Measurements from ENCODE around the gene TAF11. TPM values are rescaled to one million over a fixed set of nuclear protein-coding genes. Genes with fewer than 3 reads are reported as not detected.

TAF11 gene
- total RNA-seq, 2 donors from 2014 or later: 44.7 to 50.4 TPM

DNA sequence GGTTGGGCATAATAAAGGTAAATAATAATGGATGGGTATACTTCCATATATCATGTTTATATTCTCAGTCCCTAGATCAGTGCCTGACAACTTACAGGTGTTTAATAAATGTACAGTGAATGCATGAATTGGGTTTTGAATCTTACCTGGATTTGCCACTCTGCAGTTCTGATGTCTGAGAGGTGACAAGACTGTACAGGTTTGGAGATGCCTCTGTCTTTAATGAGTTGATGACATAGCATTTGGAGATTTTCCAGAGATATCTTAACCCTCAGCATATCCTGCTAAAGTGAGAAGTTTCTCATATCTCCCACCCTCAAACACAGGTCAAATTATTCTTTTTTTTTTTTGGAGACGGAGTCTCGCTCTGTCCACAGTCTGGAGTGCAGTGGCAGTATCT, 3.5 kb upstream of the TAF11 start:
- Mint-ChIP-seq H3K4me1 (peaks cover 18% of the 10 kb centered on the region), H3K4me3 (peak overlapping the region; percentile 97), H3K9me3 (no peaks in the 10 kb centered on the region), H3K36me3 (ENCODE audit: low read depth) (peaks cover 4% of the 10 kb centered on the region), H3K27me3 (ENCODE audit: insufficient read depth) (no peaks in the 10 kb centered on the region), H3K27ac (no peak overlapping the region)
- peaks cover 4% of the 10 kb centered on the region for H3K4me1 ChIP-seq (ENCODE audit: control insufficient read depth, insufficient read depth, low read length)
- H3K9me3 ChIP-seq (ENCODE audit: control insufficient read depth, low read length): no peaks in the 10 kb centered on the region
- no peak for DNase-seq
- no peak overlapping the region for H3K27ac ChIP-seq (ENCODE audit: low read depth, low read length)
- no peaks in the 10 kb centered on the region for H3K36me3 ChIP-seq (ENCODE audit: control insufficient read depth, insufficient read depth, low read length)
- peak overlapping the region; percentile 76 for H3K4me3 ChIP-seq (ENCODE audit: low read length)
- TF ChIP-seq, protein P1, sequence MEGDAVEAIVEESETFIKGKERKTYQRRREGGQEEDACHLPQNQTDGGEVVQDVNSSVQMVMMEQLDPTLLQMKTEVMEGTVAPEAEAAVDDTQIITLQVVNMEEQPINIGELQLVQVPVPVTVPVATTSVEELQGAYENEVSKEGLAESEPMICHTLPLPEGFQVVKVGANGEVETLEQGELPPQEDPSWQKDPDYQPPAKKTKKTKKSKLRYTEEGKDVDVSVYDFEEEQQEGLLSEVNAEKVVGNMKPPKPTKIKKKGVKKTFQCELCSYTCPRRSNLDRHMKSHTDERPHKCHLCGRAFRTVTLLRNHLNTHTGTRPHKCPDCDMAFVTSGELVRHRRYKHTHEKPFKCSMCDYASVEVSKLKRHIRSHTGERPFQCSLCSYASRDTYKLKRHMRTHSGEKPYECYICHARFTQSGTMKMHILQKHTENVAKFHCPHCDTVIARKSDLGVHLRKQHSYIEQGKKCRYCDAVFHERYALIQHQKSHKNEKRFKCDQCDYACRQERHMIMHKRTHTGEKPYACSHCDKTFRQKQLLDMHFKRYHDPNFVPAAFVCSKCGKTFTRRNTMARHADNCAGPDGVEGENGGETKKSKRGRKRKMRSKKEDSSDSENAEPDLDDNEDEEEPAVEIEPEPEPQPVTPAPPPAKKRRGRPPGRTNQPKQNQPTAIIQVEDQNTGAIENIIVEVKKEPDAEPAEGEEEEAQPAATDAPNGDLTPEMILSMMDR (conservative IDR thresholded peaks at IDR 0.05): no peak
- WGBS, 2 experiments (ENCODE audit: insufficient coverage in 1 of 2, insufficient read length in 1 of 2): 92 to 100% methylated on average over 2 of the region's 2 CpGs
- no peaks in the 10 kb centered on the region for H3K27me3 ChIP-seq (ENCODE audit: control insufficient read depth, insufficient read depth, low read length, poor library complexity, severe bottlenecking)
- H3K9ac ChIP-seq (ENCODE audit: extremely low read depth, low read length, poor library complexity, severe bottlenecking): no peak overlapping the region

- TF ChIP-seq, protein P1 (conservative IDR thresholded peaks at IDR 0.05): no peak
Measured at GRCh38 chr6:34890533-34890925, 2.7 kb upstream of the TAF11 start.

GRCh38 chr6:34888874-34889555, 1.2 kb upstream of the TAF11 start, which contains the start of gene ANKS1A:
Gene ANKS1A (plus strand): TSS chr6:34889255. CDS start chr6:34889403, 148 bp downstream.
- Histone ChIP-seq H3K9me3 (ENCODE audit: control insufficient read depth, low read length) (no peaks in the 10 kb centered on the region), H3K36me3 (ENCODE audit: control insufficient read depth, insufficient read depth, low read length) (peaks cover 15% of the 10 kb centered on the region), H3K4me1 (ENCODE audit: control insufficient read depth, insufficient read depth, low read length) (peaks cover 4% of the 10 kb centered on the region), H3K27me3 (ENCODE audit: control insufficient read depth, insufficient read depth, low read length, poor library complexity, severe bottlenecking) (no peaks in the 10 kb centered on the region), H3K27ac (ENCODE audit: low read depth, low read length) (peak within 1 kb of the TSS; percentile 77), H3K9ac (ENCODE audit: extremely low read depth, low read length, poor library complexity, severe bottlenecking) (peak within 1 kb of the TSS; percentile 93), H3K4me3 (ENCODE audit: low read length) (peak within 1 kb of the TSS; percentile 100)
- no peaks in the 10 kb centered on the region for H3K27me3 Mint-ChIP-seq (ENCODE audit: insufficient read depth)
- peak within 1 kb of the TSS; percentile 99 for H3K27ac Mint-ChIP-seq
- peaks cover 18% of the 10 kb centered on the region for H3K36me3 Mint-ChIP-seq (ENCODE audit: low read depth)
- H3K4me1 Mint-ChIP-seq: peaks cover 18% of the 10 kb centered on the region
- peaks cover 3% of the 10 kb centered on the region for H3K9me3 Mint-ChIP-seq
- TF ChIP-seq, protein P1 (conservative IDR thresholded peaks at IDR 0.05): no peak
- peak; percentile 96 for DNase-seq
- H3K4me3 Mint-ChIP-seq: peak within 1 kb of the TSS; percentile 97
- WGBS, 2 experiments (ENCODE audit: insufficient coverage in 1 of 2, insufficient read length in 1 of 2): 0% methylated on average over 8 to 59 of the region's 60 CpGs

More at GRCh38 chr6:34890533-34890925, 2.7 kb upstream of the TAF11 start:
- DNase-seq: no peak
- Histone ChIP-seq H3K36me3 (ENCODE audit: control insufficient read depth, insufficient read depth, low read length) (peaks cover 1% of the 10 kb centered on the region), H3K27ac (ENCODE audit: low read depth, low read length) (no peak overlapping the region), H3K4me1 (ENCODE audit: control insufficient read depth, insufficient read depth, low read length) (peaks cover 4% of the 10 kb centered on the region), H3K4me3 (ENCODE audit: low read length) (peak overlapping the region; percentile 76), H3K27me3 (ENCODE audit: control insufficient read depth, insufficient read depth, low read length, poor library complexity, severe bottlenecking) (no peaks in the 10 kb centered on the region), H3K9ac (ENCODE audit: extremely low read depth, low read length, poor library complexity, severe bottlenecking) (no peak overlapping the region), H3K9me3 (ENCODE audit: control insufficient read depth, low read length) (no peaks in the 10 kb centered on the region)
- WGBS, 2 experiments (ENCODE audit: insufficient coverage in 1 of 2, insufficient read length in 1 of 2): 68 to 78% methylated on average over 3 to 7 of the region's 7 CpGs
- Mint-ChIP-seq H3K4me1 (peaks cover 18% of the 10 kb centered on the region), H3K36me3 (ENCODE audit: low read depth) (peaks cover 5% of the 10 kb centered on the region), H3K27me3 (ENCODE audit: insufficient read depth) (no peaks in the 10 kb centered on the region), H3K27ac (peak overlapping the region; percentile 77), H3K9me3 (no peaks in the 10 kb centered on the region), H3K4me3 (peak overlapping the region; percentile 97)
